GM10847 (cell line): ENCODE measurements around the gene HNRNPDL.

Experiments
- POLR2A ChIP-seq: IDR thresholded peaks from 2 replicates; pipeline ENCODE4 v1.6.1; 2011; ENCODE audit not compliant: insufficient read length; ENCODE audit errors: extremely low read depth

Gene HNRNPDL

DNA sequence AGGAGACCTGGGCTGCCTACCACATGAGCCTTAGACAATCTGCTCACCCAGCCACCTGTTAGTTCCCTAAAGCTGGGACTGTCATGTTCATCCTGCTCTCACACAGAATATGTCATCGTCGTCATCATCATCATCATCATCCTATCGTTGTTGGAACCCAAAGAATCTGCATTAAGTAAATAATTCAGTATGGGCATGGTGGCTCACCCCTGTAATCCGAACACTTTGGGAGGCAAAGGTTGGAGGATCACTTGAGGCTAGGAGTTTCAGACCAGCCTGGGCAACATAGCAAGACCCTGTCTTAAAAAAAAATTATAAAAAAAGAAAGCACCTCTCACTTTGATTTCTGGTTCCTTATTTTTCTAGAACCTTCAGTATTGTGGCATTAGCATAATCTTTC is 6.5 kb upstream of the HNRNPDL start:
- no peak for TF ChIP-seq POLR2A

DNA sequence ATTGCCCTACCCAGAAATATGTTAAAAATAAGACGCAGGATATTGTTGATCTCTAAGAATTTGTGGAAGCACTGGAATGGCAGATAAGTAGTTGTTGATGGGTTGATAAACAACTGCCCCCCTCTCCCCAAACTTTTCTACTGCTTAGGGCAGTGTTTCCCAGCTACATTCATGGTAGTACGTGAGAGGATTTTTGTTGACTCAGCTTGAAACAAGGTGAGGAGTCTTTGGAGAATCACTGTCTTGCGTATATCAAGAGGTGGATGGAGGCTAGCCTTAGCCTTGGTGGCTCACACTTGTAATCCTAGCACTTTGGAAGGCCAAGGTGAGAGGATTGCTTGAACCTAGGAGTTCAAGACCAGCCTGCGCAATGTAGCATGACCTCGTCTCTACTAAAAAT is 5.9 kb upstream of the HNRNPDL start:
- TF ChIP-seq POLR2A, result no peak

DNA sequence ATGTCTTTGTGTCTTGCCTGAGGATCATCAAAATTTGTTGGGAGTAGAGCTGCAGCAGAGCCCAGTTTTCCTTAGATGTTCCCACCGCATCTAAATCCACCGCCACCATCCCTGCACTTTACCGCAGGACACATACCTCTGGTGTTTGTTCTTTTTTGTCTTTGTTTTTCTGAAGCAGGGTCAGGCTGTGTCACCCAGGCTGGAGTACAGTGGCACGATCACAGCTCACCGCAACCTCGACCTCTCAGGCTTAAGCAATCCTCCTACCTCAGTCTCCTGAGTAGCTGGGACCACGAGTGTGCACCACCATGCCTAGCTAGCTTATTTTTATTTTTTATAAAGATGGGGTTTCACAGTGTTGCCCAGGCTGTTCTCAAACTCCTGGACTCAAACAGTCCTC is 4.7 kb upstream of the HNRNPDL start:
- no peak for TF ChIP-seq POLR2A

DNA sequence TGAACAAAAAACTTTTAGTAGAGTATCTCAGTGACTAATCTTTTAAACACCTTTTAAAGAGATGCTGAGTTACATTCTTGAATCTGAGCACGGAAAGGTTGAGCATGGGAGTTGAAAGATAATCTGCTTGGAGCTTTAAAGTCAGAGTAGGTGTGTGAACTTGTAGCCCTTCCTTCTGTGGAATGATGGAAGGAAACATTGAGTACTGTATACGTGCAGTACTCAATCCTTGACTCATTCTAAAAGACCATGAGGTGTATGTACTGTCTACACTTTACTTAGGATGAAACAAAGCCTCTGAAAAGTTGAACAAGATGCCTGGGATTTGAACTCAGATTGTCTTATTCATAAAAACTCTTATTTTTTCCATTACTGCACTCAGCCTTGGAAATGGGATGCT is 3.5 kb upstream of the HNRNPDL start:
- no peak for TF ChIP-seq POLR2A

DNA sequence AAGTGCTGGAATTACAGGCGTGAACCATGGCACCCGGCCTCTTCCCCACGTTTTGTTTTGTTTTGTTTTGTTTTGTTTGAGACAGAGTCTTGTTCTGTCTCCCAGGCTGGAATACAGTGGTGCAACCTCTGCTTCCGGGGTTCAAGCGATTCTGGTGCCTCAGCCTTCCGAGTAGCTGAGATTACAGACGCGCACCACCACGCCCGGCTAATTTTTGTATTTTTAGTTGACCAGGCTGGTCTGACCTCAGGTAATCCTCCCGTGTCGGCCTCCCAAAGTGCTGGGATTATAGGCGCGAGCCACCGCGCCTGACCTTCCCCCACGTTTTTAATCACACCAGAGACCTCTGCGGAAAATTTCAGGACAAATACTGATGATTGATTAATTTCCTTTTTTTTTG is 2.3 kb upstream of the HNRNPDL start:
- no peak for TF ChIP-seq POLR2A

DNA sequence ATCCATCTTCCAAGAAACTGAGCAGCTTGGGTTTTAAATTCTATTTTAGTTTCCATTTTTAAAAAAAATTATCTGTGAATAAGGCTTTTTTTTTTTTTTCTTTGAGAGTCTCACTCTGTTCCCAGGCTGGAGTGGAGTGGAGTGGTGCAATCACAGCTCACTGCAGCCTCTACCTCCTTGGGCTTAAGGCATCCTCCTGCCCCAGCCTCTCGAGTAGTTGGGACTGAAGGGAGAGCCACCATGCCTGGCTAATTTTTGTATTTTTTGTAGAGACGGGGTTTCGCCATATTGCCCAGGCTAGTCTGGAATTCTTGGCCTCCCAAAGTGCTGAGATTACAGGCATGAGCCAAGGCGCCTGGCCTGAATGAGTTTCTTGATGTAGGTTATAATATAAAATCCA is 1.6 kb upstream of the HNRNPDL start:
- no peak for TF ChIP-seq POLR2A

DNA sequence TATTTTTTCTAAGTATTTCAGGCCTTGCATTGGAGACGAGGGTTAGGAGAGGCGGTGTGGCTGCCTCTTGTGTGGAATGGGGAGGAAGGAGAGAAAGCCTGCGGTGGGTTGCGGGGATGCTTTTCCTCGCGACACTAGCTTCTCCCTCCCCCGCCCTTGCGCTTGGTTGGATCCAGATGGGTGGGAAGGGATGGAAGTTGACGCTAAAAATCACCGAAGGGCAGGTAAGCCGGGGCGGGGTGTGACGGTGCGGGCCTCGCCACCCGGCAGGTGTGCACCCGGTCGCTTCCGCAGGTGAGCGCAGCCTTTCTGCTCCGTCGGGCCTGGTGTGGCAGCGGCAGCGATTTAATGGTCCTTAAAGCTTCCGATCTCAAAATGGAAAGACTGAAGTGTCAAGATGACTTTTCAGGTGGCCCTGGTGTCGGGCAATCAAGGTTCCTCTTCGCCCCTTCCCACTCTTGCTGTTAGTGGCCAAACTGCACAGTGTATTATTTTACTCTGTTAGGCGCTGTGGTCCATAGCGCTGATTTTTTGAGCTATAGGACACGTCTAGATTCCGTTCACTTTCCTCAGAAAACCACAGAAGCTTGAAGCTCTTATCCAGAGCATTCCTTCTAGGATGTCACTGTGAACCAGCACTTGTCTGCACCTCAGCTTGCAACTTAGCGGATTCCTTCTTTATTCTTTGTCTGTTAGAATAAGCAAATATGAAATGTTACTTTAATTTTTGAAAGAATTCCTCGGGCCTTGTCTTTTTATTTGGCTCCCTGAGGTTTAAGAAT is 893 bp upstream of the HNRNPDL start:
- TF ChIP-seq POLR2A, result no peak

DNA sequence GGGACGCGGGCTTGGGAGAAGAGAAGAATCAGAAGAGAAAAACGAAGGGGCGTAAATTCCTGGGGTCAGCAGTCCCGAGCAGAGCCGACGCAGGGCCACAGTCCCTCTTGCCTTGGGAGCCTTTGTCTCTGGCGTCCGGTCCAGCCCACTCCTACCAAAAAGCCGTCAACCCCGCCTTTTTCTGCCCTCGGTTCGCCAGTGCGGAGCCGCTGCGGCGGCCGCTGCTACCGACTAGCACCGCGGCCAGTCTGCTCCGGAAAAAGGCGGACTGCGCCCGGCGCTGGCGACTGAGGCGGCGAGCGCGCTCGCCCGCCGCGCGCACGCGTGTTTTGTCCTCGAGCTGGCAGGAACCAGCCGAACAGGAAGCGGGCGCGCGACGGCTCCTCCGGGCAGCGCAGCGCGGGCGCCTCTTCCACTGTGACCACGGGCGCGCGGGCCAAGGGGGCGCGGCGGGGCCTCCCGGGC is 502 bp downstream of the HNRNPDL start:
- TF ChIP-seq POLR2A, result no peak

DNA sequence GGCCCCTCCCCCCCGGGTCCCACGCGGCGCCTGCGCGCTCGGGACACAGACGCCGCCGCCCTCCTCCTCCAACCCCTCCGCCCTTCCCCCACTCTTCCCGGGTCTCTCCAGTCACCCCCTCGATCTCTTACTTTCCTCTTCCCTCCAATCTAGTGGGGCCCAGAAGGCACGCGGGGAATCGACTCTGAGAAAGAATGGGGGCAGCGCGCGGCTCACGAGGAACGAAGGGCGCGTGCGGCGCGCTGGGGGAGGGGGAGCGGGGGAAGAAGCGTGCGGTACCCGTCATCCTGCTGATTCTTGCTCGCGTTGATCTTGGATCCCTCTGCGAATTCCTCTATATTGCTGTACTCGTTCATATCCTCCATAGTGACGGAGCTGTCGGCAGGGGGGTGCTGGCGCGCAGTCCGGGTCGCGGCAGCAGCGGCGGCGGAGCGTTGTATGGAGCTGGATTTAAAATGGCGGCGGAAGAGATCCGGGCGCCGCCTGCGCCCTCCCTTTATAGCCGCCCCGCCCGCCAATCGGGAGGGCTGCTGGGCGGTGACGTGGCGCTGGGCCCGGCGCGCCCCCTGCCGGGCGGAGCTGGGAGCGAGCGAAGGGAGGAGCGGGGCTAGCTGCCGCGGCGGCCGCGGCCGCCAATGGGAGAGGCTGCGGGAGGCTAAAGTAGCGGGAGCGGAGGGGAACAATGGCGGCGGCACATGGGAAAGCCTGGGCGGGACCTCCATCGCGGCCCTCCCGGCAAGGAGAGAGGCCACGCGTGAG is 1.1 kb downstream of the HNRNPDL start:
- peak; percentile 95 for TF ChIP-seq POLR2A

DNA sequence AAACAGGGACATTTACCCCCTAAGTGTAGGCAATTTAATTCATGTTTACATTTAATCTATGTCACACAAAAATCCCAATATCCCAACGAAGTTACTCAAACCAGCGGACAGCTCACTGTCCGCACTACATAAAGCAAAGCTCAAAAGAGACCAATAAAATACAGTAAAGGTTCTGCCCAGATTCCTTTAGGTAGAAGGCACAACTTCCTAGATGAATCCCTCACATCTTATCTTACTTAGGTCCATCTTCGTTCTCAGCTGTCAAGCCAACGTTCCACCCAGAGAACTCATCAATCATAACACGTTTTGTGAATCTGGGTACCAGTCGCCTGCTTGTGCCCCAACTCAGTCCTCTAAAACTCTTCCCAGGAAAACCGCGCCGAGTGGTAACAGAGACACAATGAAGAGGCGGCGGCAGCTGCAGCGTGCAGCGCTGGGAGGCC is 1.7 kb downstream of the HNRNPDL start:
- no peak for TF ChIP-seq POLR2A

DNA sequence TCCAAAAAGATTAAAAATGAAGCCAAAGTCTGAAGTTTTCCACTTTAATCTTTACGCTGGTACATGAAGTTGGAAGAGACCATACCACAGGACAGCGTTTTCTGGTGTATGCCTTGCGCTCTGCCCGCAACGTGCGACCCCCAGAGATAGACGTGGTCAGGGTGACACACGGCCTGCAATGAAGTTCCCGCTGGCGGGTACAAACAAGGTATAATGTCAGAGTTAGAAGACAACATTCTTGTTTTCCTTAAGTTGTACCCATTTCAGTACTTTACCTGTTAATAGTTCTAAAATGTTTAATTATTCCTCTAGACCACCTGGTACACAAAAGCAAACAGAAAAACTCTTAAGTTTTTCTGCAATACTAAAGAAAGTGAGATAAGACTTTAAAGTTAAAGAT is 4.8 kb downstream of the HNRNPDL start:
- TF ChIP-seq POLR2A, result no peak

DNA sequence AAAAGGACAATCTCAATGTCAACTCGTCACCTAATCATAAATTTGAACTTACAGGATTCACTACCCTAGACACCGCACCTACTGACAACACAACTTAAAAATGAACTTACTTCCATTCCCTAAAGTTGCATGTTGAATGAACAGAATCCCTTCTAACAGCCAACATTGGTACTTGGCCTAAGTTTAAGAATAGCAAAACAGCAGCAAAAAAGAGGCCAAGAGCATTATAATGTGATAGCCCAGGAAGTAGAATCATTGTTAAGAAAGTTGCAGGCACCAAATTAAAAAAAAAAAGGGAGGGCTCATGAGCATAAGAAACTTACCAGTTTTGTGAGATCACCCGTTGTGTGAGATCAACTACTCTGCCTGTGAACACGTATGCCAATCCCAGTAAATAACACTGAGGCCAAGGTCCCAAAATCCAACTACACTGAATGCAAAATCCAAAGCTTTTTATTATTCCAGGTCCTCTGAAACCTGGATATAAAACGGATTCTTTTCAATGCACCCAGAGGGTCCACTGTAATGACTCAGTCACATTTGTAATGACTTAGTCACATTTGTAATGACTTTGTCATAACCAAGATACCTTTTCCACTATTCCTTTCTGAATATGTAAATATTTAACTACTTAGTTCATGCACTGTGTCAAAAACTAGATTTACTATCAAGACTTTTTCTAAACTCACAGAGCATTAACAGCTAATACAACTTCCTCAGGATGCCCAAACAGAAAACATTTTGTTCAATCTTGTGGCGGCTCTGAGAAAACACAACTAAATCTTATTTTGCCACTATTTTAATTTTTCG is 6.8 kb downstream of the HNRNPDL start:
- TF ChIP-seq POLR2A, result no peak

DNA sequence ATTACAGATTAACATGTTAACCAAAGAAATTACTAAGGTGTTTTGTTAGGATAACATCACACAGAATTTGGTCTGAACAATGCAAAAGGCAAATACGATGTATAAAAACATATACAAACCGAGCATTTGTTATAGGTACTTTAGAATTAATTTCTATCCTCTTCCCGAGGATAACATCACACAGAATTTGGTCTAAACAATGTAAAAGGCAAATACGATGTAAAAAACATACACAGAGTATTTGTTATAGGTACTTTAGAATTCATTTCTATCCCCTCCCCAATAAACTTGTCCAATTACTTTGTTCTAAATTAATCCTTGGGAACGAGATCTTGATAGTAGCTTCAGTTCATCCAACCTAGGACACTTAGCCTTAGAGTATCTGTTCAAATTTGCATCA is 7.6 kb downstream of the HNRNPDL start:
- TF ChIP-seq POLR2A, result no peak

DNA sequence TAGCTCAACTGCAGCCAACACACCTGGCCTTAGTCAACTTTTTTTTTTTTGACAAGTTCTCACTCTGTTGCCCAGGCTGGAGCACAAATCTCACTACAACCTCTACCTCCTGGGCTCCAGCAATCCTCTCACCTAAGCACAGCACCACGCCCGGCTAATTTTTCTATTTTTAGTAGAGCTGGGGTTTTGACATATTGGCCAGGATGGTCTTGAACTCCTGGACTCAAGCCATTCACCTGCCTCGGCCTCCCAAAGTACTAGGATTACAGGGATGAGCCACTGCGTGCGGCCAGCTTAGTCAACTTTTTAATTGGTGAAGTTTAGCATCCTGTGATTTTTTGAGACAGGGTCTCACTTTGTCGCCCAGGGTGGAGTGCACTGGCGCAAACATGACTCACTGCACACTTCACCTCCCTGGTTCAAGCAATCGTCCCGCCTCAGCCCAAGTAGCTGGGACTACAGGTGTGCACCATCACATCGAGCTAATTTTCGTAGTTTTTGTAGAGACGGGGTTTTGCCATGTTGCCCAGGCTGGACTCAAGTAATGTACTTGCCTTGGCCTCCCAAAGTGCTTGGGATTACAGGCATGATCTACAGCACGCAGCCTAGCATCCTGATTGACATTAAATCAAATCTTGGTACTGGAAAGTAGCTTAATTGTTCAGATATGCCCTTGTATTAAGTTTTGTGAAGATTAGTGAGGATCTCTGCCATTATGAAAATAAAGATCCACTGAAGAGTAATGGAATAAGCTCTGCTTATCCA is 8.3 kb downstream of the HNRNPDL start:
- no peak for TF ChIP-seq POLR2A

DNA sequence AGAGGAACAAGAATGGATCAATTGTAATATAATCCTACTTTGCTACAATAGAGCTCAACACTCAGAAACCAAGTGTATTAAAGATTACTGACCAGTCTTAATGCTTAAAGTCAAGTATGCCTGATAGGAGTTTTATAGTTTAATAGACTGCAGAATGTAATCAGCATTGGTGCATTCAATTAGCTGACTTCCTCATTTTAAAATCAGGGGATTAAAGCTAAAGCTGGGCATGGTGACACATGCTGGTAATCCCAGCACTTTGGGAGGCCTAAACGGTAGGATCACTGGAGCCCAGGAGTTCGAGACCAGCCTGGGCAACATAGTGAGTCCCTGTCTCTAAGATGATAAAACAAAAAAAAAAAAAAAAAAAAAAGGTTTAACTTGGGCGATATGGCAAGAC is 10.8 kb downstream of the HNRNPDL start:
- no peak for TF ChIP-seq POLR2A

DNA sequence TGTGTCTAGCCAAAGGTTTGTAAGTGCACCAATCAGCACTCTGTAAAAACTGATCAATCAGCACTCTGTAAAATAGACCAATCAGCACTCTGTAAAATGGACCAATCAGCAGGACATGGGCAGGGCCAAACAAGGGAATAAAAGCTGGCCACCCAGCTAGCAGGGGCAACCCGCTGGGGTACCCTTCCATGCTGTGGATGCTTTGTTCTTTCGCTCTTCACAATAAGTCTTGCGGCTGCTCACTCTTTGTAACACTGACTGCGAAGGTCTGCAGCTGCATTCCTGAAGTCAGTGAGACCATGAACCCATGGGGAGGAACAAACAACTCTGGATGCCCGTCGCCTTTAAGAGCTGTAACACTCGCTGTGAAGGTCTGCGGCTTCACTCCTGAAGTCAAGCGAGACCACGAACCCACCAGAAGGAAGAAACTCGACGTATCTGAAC is 14.3 kb downstream of the HNRNPDL start:
- TF ChIP-seq POLR2A, result no peak
